ENCODE results near the gene TOR1B. TPM values are rescaled to one million over a fixed set of nuclear protein-coding genes. Genes with fewer than 3 reads are reported as not detected.
"Not testable (repeated sequence)": the region's sequence is repeated elsewhere in the genome, so short reads cannot be mapped to it uniquely, and the experiment has no call there.

Gene TOR1B
- polyA plus RNA-seq, 3 donors from 2014 or later, result 23.2 to 45.1 (median 25.8) TPM

DNA sequence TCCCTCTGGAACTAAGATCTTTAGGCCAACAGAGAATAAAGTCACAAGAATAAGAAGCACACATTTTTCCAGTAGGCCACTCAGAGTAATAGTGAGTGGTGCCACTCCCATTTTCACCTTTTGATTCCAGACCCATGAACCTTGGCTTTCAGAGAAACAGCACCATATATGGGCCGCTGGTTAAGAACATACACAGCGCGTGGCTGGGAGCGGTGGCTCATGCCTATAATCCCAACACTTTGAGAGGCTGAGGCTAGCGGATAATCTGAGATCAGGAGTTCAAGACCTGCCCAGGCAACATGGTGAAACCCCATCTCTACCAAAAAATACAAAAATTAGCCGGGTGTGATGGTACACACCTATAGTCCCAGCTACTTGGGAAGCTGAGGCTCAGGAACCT is 34.5 kb upstream of the TOR1B start:
- Mint-ChIP-seq H3K4me3 (no peak overlapping the region), H3K9me3 (no peaks in the 10 kb centered on the region), H3K4me1 (peaks cover 2 to 3% of the 10 kb centered on the region in 2 donors), H3K27me3 (ENCODE audit: low read depth in 3 of 3) (peaks cover 0 to 1% (median 0%) of the 10 kb centered on the region in 3 donors), H3K36me3 (no peaks in the 10 kb centered on the region), H3K27ac (no peak overlapping the region)
- DNase-seq, result no peak

DNA sequence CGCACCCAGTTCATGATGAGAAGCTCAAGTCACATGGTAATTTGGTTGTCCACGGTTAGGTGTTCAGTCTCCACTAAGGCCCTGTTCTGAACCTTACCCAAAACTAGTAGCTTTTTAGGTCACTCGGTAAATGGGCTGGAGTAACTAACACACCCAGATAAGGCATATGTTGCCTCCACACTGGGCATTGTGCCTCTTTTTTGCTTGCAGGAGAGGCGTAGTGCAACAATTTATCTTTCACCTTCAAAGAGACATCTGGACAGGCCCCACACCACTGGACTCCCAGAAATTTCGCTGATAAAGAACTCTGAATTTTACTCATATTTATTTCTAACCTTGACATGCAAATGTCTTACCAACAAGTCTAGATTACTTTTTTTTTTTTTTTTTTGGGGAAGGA is 33.3 kb upstream of the TOR1B start:
- DNase-seq, result no peak
- peaks cover 8 to 10% of the 10 kb centered on the region in 2 donors for H3K4me1 Mint-ChIP-seq

DNA sequence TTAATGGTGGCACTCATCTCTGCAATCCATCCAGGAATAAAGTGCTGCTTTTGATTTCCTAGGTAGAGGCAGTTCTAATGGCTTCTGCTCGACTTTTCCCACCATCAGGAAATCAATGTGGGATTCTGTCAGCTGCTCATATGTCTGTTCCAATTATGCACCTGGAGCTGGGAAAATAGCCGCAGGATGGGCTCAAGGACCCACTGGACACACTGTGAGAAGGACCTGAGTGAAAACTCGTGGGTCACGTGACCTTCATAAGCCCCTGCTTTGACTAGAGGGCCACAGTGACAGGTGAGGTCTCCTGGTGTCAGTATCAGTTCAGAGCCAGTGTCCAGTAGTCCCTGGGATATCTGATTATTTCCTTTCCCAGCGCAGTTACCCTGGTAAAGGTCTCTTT is 32.2 kb upstream of the TOR1B start:
- Mint-ChIP-seq H3K27me3 (ENCODE audit: low read depth in 3 of 3) (peaks cover 0 to 3% (median 3%) of the 10 kb centered on the region in 3 donors), H3K9me3 (peaks cover 0 to 2% (median 0%) of the 10 kb centered on the region in 6 donors), H3K36me3 (no peaks in the 10 kb centered on the region), H3K4me3 (no peak overlapping the region), H3K27ac (no peak overlapping the region), H3K4me1 (peaks cover 8 to 10% of the 10 kb centered on the region in 2 donors)
- DNase-seq, result no peak

More for the DNA sequence above, 33.3 kb upstream of the TOR1B start:
- Mint-ChIP-seq H3K27me3 (ENCODE audit: low read depth in 3 of 3) (peaks cover 0 to 3% (median 3%) of the 10 kb centered on the region in 3 donors), H3K36me3 (no peaks in the 10 kb centered on the region), H3K4me3 (no peak overlapping the region), H3K9me3 (peaks cover 0 to 2% (median 0%) of the 10 kb centered on the region in 6 donors), H3K27ac (no peak overlapping the region)

DNA sequence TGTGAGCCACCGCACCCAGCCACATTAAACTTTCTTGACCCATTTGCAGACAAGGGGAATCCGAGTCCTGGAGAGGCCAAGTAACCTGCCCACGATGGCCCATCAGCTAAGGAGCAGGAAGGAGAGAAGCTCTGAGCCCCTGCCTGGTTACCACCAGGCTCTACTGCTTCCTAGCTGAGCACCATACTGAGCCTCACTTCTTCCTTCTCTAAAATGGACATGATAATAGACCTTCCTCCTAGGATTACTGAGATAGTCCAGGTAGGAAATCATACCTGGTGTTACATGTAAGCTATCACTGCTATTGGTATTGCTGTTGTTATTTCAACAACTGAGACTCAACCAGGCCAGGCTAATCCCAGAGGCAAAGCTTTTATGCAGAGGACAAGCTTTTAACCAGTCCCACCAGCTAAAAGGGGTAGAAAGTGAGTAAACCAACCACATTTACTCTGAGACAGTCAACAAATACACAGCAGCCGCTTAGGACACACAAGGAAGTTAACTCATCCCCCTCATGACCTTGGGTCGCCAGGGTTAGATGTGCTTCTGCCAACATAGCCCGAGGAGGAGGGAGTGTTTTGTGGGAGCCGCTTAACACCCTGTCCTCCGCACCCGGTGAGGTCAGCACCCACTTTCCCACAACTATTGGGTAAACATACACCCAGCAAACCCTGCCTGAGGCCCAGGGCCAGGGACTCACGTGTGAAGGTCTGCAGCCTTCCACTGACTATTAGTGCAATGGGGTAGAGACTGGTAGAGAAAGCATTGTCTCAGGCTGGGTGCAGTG is 29.5 kb upstream of the TOR1B start:
- Mint-ChIP-seq H3K4me3 (peak overlapping the region in 2 of 5 donors; percentile 27 to 30), H3K27ac (peak overlapping the region in 4 of 6 donors; percentile 45 to 80 (median 69)), H3K9me3 (peaks cover 0 to 2% (median 0%) of the 10 kb centered on the region in 6 donors), H3K4me1 (peaks cover 25% of the 10 kb centered on the region in 2 donors), H3K36me3 (no peaks in the 10 kb centered on the region), H3K27me3 (ENCODE audit: low read depth in 3 of 3) (peaks cover 3 to 12% (median 9%) of the 10 kb centered on the region in 3 donors)
- peak; percentile 21 to 62 (median 37) for DNase-seq

DNA sequence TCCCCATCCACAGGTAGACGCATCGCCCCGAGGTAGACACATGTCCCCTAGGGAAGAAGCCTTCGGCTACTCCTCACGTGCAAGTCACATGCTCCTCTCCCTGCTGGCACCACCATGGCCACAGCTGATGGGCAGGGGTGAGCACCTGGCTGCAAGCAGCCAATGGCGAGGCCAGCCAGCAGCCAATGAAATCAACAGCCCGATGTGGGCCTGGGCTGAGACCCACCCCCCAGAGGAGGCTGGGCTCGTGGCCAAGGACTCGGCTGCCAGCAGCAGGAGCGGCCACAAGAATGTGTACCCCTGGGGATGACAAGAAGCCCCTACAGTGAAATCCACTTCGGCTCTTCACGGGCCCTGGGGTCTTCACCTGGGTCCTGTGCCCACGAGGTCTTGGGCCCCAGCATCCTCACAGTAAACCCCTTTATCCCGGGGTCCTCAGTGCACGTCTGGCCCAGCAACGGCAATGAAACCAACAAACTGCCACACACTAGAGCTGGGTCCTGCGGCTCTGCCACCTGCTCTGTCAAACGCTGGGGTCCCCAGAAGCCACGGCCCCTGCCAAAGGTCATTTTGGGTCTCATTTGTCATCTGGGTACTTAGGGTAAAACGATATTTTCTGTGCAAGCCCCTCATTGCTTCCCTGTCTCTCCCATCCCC is 28.1 kb upstream of the TOR1B start:
- Mint-ChIP-seq H3K27me3 (ENCODE audit: low read depth in 3 of 3) (peaks cover 3 to 14% (median 9%) of the 10 kb centered on the region in 3 donors), H3K27ac (peak overlapping the region in 1 of 6 donors; percentile 54), H3K4me1 (peaks cover 25% of the 10 kb centered on the region in 2 donors), H3K9me3 (peaks cover 0 to 2% (median 0%) of the 10 kb centered on the region in 6 donors), H3K4me3 (no peak overlapping the region), H3K36me3 (no peaks in the 10 kb centered on the region)
- no peak for DNase-seq

DNA sequence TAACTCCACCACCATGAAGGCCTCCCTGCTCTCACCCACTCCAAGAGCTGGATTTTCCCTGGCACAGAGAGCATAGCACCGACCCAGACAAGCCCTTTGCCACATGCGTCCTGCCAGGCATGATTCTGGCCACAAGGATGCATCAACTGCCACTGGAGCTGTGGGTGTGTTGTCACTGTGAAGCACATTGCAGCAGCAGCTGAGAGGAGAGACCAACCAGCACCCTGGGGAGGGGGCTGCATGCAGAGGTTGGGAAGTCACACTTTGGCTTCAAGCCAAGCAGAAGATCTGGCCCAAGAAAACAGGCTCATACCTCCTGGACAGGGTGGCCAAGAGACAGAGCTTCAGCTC is 27.6 kb upstream of the TOR1B start:
- Mint-ChIP-seq H3K4me3 (no peak overlapping the region), H3K27ac (peak overlapping the region in 1 of 6 donors; percentile 54), H3K4me1 (peaks cover 25% of the 10 kb centered on the region in 2 donors), H3K27me3 (ENCODE audit: low read depth in 3 of 3) (peaks cover 3 to 14% (median 10%) of the 10 kb centered on the region in 3 donors), H3K36me3 (no peaks in the 10 kb centered on the region), H3K9me3 (peaks cover 0 to 2% (median 0%) of the 10 kb centered on the region in 6 donors)
- DNase-seq, result no peak

DNA sequence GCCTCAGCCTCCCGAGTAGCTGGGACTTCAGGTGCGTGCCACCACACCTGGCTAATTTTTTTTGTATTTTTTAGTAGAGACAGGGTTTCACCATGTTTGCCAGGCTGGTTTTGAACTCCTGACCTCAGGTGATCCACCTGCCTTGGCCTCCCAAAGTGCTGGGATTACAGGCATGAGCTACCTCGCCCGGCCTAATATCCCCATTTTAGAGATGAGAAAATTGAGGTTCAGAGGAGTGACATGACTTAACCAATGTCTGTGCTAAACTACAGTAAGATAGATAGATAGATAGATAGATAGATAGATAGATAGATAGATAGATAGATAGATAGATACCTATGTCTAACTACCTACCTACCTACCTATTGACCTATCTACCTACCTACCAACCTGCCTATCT is 26.9 kb upstream of the TOR1B start:
- H3K36me3 Mint-ChIP-seq, H3K9me3 Mint-ChIP-seq, DNase-seq: not testable (repeated sequence)
- Mint-ChIP-seq H3K27ac (peak overlapping the region in 2 of 6 donors; percentile 42 to 77), H3K4me1 (peaks cover 25% of the 10 kb centered on the region in 2 donors), H3K27me3 (ENCODE audit: low read depth in 3 of 3) (peaks cover 6 to 14% (median 9%) of the 10 kb centered on the region in 3 donors), H3K4me3 (peak overlapping the region in 1 of 5 donors; percentile 7)

DNA sequence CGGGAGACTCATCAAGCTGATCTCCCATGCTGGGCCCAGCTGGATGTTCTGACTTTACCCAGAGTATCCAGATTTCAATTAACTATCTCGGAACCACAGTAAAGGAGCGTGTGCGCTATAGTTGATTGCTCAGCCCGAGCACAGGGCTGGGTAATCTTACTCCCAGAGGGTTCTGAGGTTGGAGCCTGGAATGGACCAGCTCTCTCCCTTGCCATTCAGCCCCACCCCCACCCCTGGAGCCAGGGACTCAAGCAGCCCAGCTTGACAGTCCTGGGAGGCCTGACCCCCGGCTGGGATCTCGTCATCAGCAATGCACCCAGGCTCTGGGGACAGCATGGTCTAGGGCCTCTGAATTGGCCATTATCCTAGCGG is 26.4 kb upstream of the TOR1B start:
- Mint-ChIP-seq H3K4me3 (peak overlapping the region in 2 of 5 donors; percentile 73 to 79), H3K27ac (peak overlapping the region in 3 of 6 donors; percentile 42 to 77 (median 77)), H3K4me1 (peaks cover 25% of the 10 kb centered on the region in 2 donors)

DNA sequence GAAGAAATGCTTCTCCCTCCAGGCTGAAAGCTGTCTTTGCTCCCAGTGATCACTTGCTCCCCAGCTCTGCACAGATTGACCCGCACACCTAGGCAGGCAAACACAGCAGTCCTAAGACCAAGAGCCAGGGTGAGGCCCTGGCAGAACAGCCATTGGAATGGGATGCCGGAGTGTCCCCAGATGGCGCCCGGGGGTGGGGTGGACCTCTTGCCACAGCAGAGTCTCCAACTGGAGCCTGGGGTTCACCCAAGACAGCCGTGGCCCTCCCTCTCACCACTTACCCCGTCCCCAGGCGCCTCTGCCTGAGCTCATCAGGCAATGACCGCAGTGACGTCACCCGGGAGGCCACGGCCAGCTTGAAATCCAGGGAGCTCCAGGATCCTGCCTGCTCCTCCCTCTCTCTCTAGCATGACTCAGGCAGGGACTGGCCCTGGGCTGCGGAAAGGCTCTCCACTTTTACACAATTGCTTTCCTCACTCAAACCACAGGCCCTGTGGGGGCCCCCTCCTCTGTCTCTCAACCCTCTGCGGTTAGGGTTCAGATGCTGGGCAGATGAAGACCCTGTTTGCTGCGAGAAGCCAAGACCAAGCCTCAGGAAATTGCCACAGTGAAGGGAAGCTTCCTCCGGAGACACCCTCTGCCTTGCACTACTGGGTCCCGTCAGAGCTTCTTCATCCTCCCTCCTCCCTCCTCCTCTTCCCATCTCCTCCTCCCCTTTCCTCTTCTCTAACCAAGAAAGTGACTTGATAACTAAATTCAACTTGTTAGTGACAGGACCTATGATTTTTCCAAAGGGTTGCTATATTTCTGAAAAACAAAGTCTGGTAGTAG is 25.8 kb upstream of the TOR1B start:
- H3K4me3 Mint-ChIP-seq, result peak overlapping the region; percentile 31 to 79 (median 38)
- H3K4me1 Mint-ChIP-seq, result peaks cover 25% of the 10 kb centered on the region in 2 donors
- H3K27ac Mint-ChIP-seq, result peak overlapping the region in 5 of 6 donors; percentile 41 to 77 (median 71)
- H3K36me3 Mint-ChIP-seq, result no peaks in the 10 kb centered on the region
- DNase-seq, result peak; percentile 62 to 75 (median 70)
- H3K27me3 Mint-ChIP-seq (ENCODE audit: low read depth in 3 of 3), result peaks cover 6 to 15% (median 9%) of the 10 kb centered on the region in 3 donors
- peaks cover 0 to 2% (median 0%) of the 10 kb centered on the region in 6 donors for H3K9me3 Mint-ChIP-seq

More for the DNA sequence above, 26.4 kb upstream of the TOR1B start:
- no peak for DNase-seq
- H3K27me3 Mint-ChIP-seq (ENCODE audit: low read depth in 3 of 3), result peaks cover 6 to 15% (median 9%) of the 10 kb centered on the region in 3 donors
- peaks cover 0 to 2% (median 0%) of the 10 kb centered on the region in 6 donors for H3K9me3 Mint-ChIP-seq
- H3K36me3 Mint-ChIP-seq, result no peaks in the 10 kb centered on the region

DNA sequence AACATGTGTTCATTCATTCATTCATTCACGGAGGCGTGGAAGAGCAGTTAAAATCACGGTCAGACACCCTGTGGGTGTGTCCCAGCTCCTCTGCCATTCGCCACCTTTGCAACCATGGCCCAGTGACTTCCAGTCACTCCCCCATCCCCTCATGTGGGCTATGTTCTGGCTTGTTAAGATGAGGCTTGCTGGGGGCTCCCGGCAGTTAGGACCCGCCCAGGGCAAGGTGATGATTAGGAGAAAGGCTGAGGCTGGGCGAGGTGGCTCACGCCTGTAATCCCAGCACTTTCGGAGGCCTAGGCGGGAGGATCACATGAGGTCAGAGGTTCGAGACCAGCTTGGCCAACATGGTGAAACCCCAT is 25.2 kb upstream of the TOR1B start:
- H3K36me3 Mint-ChIP-seq, result no peaks in the 10 kb centered on the region
- peak in 1 of 3 donors; percentile 35 for DNase-seq
- H3K4me3 Mint-ChIP-seq, result peak overlapping the region in 3 of 5 donors; percentile 34 to 79 (median 73)
- peaks cover 0 to 2% (median 0%) of the 10 kb centered on the region in 6 donors for H3K9me3 Mint-ChIP-seq
- peaks cover 25% of the 10 kb centered on the region in 2 donors for H3K4me1 Mint-ChIP-seq
- peak overlapping the region in 4 of 6 donors; percentile 13 to 77 (median 42) for H3K27ac Mint-ChIP-seq
- H3K27me3 Mint-ChIP-seq (ENCODE audit: low read depth in 3 of 3), result peaks cover 6 to 15% (median 9%) of the 10 kb centered on the region in 3 donors

DNA sequence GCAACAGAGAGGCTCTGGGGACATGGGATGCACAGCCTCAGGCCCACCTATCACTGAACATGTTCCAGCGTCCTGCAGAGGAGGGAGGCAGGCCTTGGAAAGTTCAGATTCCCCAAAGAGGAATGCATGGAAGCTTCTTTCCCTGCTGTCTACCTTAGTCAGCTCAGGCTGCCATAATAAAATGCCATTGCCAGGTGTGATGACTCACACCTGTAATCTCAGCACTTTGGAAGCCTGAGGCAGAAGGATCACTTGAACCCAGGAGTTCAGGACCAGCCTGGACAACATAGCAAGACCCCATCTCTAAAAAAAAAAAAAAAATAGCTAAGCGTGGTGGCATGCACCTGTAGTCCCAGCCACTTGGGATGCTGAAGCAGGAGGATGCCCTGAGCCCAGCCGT is 24.5 kb upstream of the TOR1B start:
- H3K36me3 Mint-ChIP-seq, result no peaks in the 10 kb centered on the region
- DNase-seq, result no peak
- no peak overlapping the region for H3K27ac Mint-ChIP-seq
- H3K27me3 Mint-ChIP-seq (ENCODE audit: low read depth in 3 of 3), result peaks cover 6 to 15% (median 9%) of the 10 kb centered on the region in 3 donors
- H3K4me1 Mint-ChIP-seq, result peaks cover 22 to 24% of the 10 kb centered on the region in 2 donors
- H3K4me3 Mint-ChIP-seq, result no peak overlapping the region
- H3K9me3 Mint-ChIP-seq, result peaks cover 0 to 2% (median 0%) of the 10 kb centered on the region in 6 donors

DNA sequence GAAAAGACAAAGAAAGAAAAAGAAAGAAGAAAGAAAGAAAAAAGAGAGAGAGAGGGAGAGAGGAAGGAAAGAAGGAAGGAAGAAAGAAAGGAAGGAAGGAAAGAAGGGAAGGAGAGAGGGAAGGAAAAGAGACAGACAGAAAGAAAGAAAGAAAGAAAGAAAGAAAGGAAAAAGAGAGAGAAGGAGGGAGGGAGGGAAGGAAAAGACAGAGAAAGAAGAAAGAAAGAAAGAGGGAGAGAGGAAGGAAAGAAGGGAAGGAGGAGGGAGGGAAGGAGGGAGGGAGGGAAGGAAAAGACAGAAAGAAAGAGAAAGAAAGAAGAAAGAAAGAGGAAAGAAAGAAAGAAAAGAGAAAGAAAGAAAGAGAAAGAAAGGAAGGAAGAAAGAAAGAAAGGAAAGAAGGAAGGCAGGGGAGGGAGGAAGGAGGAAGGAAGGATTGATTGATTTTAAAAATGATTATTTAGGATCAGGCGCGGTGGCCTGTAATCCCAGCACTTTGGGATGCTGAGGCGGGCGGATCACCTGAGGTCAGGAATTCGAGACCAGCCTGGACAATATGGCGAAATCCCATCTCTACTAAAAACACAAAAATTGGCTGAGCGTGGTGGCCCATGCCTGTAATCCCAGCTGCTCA is 23.3 kb upstream of the TOR1B start:
- Mint-ChIP-seq H3K36me3 (no peaks in the 10 kb centered on the region), H3K27ac (peak overlapping the region in 2 of 6 donors; percentile 30 to 64), H3K4me3 (no peak overlapping the region), H3K4me1 (peaks cover 15 to 17% of the 10 kb centered on the region in 2 donors), H3K27me3 (ENCODE audit: low read depth in 3 of 3) (peaks cover 8 to 12% (median 9%) of the 10 kb centered on the region in 3 donors), H3K9me3 (no peaks in the 10 kb centered on the region)
- DNase-seq, result no peak

DNA sequence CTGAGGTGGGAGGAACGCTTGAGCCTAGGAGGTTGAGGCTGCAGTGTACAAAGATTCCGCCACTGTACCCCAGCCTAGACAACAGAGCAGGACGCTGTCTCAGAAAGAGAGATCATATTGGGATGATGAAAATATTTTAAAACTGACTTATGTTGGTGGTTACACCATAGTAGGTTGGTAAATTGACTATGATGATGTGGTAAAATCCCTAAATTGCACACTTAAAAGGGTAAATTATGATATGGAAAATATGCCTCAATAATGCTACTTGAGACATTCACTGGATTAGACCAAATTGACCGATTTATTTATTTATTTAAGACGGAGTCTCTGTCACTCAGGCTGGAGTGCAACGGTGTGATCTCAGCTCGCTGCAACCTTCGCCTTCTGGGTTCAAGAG is 21.9 kb upstream of the TOR1B start:
- Mint-ChIP-seq H3K36me3 (no peaks in the 10 kb centered on the region), H3K9me3 (no peaks in the 10 kb centered on the region), H3K27ac (no peak overlapping the region), H3K27me3 (ENCODE audit: low read depth in 3 of 3) (peaks cover 8 to 12% (median 9%) of the 10 kb centered on the region in 3 donors), H3K4me3 (no peak overlapping the region), H3K4me1 (peaks cover 15 to 17% of the 10 kb centered on the region in 2 donors)
- DNase-seq, result no peak
